ENCODE data around the gene PFKFB2. TPM values are rescaled to one million over a fixed set of nuclear protein-coding genes. Genes with fewer than 3 reads are reported as not detected.
"Not testable (repeated sequence)": the region's sequence is repeated elsewhere in the genome, so short reads cannot be mapped to it uniquely, and the experiment has no call there.

Gene PFKFB2
- total RNA-seq, 1 donor from 2014 or later: 107 TPM

GRCh38 chr1:207036865-207037264 is 16.2 kb upstream of the PFKFB2 start:
- DNase-seq: no peak
- peaks cover 26% of the 10 kb centered on the region for H3K4me1 ChIP-seq
- intact Hi-C loops (cut with micrococcal nuclease): no loop called here
- no peaks in the 10 kb centered on the region for H3K27me3 ChIP-seq (ENCODE audit: low read depth)
- H3K36me3 ChIP-seq: no peaks in the 10 kb centered on the region
- no peak overlapping the region for H3K4me3 ChIP-seq
- H3K27ac ChIP-seq (replicated peaks): no peak overlapping the region
- no peak for TF ChIP-seq CTCF (IDR thresholded peaks at IDR 0.05; ENCODE audit: borderline replicate concordance)
- H3K9me3 ChIP-seq (replicated peaks): no peaks in the 10 kb centered on the region

GRCh38 chr1:207039380-207040180 is 13.5 kb upstream of the PFKFB2 start:
- Histone ChIP-seq H3K27me3 (ENCODE audit: low read depth) (no peaks in the 10 kb centered on the region), H3K4me3 (no peak overlapping the region), H3K4me1 (peaks cover 24% of the 10 kb centered on the region), H3K27ac (replicated peaks) (peak overlapping the region; percentile 61), H3K9me3 (replicated peaks) (no peaks in the 10 kb centered on the region), H3K36me3 (no peaks in the 10 kb centered on the region)
- intact Hi-C loops (cut with micrococcal nuclease): no loop called here
- DNase-seq: no peak
- TF ChIP-seq CTCF (IDR thresholded peaks at IDR 0.05; ENCODE audit: borderline replicate concordance): no peak

- intact Hi-C loops (cut with micrococcal nuclease): no loop called here
- Histone ChIP-seq H3K4me1 (peaks cover 30% of the 10 kb centered on the region), H3K9me3 (replicated peaks) (no peaks in the 10 kb centered on the region), H3K27me3 (ENCODE audit: low read depth) (no peaks in the 10 kb centered on the region), H3K36me3 (no peaks in the 10 kb centered on the region), H3K27ac (replicated peaks) (peak overlapping the region; percentile 61), H3K4me3 (no peak overlapping the region)
- TF ChIP-seq CTCF (IDR thresholded peaks at IDR 0.05; ENCODE audit: borderline replicate concordance): no peak
- no peak for DNase-seq
Observed at GRCh38 chr1:207040181-207040533, 12.9 kb upstream of the PFKFB2 start.

GRCh38 chr1:207041397-207041796 is 11.7 kb upstream of the PFKFB2 start:
- H3K27ac ChIP-seq (replicated peaks); DNase-seq; H3K36me3 ChIP-seq; H3K9me3 ChIP-seq (replicated peaks); intact Hi-C loops (cut with micrococcal nuclease); H3K4me3 ChIP-seq; H3K27me3 ChIP-seq (ENCODE audit: low read depth): not testable (repeated sequence)
- H3K4me1 ChIP-seq: peaks cover 42% of the 10 kb centered on the region

- TF ChIP-seq CTCF (IDR thresholded peaks at IDR 0.05; ENCODE audit: borderline replicate concordance): no peak
- no peak for DNase-seq
- no peaks in the 10 kb centered on the region for H3K27me3 ChIP-seq (ENCODE audit: low read depth)
- H3K9me3 ChIP-seq (replicated peaks): no peaks in the 10 kb centered on the region
- no peak overlapping the region for H3K27ac ChIP-seq (replicated peaks)
- H3K4me3 ChIP-seq: no peak overlapping the region
- intact Hi-C loops (cut with micrococcal nuclease): no loop called here
- H3K36me3 ChIP-seq: peaks cover 19% of the 10 kb centered on the region
- H3K4me1 ChIP-seq: peaks cover 72% of the 10 kb centered on the region
Observed at GRCh38 chr1:207045453-207045852, 7.6 kb upstream of the PFKFB2 start.

- H3K4me1 ChIP-seq: peaks cover 88% of the 10 kb centered on the region
- H3K27me3 ChIP-seq (ENCODE audit: low read depth): no peaks in the 10 kb centered on the region
- no peaks in the 10 kb centered on the region for H3K9me3 ChIP-seq (replicated peaks)
- DNase-seq: no peak
- peaks cover 19% of the 10 kb centered on the region for H3K36me3 ChIP-seq
- no peak for TF ChIP-seq CTCF (IDR thresholded peaks at IDR 0.05; ENCODE audit: borderline replicate concordance)
- H3K4me3 ChIP-seq: peak overlapping the region; percentile 15
- intact Hi-C loops (cut with micrococcal nuclease): no loop called here
- H3K27ac ChIP-seq (replicated peaks): no peak overlapping the region
Observed at GRCh38 chr1:207047505-207047904, 5.6 kb upstream of the PFKFB2 start.

Data from left ventricle myocardium inferior (tissue), 1 donor.